NCI-H2171 treated with DMSO at 0.1 percent for 48 hours (cell line): ENCODE data around the gene SPATA12.

Experiments
- DNase-seq: peaks from one replicate; lab custom pipeline; 2025; lab: John Stamatoyannopoulos, UW

Gene SPATA12

DNA sequence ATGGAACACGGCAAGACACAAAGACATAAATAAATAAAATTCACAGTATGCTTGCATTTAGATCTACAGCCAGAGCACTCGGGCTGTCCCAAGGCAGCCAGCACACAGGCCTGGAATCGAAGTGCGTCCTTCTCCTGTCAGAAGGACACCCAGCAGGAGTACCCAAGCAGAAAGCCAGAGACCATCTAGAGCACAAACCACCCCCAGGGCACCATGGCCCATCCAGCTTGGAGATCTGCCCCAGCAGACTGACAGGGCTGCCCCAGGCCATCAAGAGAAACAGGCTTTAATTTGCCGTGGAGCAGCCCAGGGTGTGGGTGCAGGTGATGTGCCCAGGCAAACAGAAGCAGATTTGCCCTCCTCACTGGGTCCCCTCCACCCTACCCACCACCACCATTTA, 7.8 kb upstream of the SPATA12 start:
- no peak for DNase-seq

DNA sequence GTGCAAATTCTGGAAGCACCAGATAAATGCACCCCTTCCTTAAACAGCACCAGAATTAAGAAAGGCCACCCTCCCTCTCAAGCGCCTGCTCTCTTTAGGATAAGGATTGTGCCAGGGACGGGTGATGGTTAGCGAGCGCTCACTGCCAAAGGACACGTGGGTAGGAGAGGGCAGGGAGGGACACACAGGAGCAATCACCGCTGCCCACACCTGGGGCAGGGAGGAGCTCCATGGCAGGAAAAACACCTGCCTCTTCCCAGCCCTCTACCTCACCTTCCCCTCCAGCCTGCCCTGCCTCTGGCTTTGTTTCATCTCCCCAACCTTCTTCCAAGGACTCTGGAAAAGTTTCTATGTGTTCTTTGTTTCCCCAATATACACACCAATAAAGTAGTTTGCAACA, 7.3 kb upstream of the SPATA12 start:
- no peak for DNase-seq

GRCh38 chr3:57057351-57057750, 3.1 kb upstream of the SPATA12 start:
- DNase-seq = no peak

GRCh38 chr3:57059411-57059810, 1.1 kb upstream of the SPATA12 start:
- DNase-seq = no peak

- no peak for DNase-seq
Observed at GRCh38 chr3:57061556-57061955, 1.1 kb downstream of the SPATA12 start.

GRCh38 chr3:57062101-57062631, 1.7 kb downstream of the SPATA12 start:
- no peak for DNase-seq

DNA sequence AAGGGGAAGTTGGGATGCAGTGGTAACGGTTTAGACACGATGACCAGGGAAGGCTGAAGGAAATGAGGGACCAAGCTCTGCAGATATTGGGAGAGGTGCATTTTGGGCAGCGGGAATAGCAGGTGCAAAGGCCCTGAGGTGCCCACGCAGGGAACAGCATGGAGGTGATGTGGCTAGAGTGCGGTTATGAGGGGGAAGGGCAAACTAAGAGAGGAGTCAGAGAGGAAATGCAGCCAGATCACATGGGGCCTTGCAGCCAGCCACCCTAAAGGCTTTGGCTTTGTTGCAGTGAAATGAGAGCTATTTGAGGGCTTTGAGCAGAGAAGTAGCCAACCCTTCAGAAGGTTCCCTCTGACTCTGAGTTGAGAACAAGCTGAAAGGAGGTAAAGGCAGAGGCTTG, 2.6 kb downstream of the SPATA12 start:
- DNase-seq = no peak

DNA sequence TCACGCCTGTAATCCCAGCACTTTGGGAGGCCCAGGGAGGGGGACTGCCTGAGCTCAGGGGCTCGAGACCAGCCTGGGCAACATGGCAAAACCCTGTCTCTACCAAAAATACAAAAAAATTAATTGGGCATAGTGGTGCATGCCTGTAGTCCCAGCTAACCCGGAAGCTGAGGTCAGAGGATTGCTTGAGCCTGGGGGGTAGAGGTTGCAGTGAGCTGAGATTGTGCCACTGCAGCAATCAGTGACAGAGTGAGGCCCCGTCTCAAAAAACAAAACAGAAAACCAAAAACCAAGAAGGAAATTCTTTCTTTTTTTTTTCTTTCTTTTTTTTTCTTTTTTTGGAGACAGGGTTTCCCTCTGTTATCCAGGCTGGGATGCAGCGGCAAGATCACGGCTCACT, 3.5 kb downstream of the SPATA12 start:
- no peak for DNase-seq

- no peak for DNase-seq
Observed at GRCh38 chr3:57064572-57064971, 4.1 kb downstream of the SPATA12 start.

DNA sequence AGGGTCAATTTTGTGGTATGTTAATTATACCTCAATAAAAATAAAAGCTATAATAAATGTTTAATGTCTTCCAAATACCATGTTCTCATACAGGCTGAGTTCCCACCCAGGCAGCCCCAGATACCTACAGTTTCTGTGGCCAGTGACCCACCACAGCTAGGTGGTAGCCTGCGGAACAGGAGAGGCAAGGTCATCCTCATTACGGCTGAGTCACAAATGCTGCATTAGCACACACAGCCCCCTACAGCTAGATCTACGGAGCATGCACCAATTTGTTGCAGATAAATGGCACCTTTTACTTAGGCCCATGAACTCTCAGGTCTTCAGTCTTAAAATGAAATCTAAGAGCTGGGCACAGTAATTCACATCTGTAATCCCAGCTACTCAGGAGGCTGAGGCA, 5.1 kb downstream of the SPATA12 start:
- no peak for DNase-seq

GRCh38 chr3:57066471-57066870, 6.0 kb downstream of the SPATA12 start:
- no peak for DNase-seq

DNA sequence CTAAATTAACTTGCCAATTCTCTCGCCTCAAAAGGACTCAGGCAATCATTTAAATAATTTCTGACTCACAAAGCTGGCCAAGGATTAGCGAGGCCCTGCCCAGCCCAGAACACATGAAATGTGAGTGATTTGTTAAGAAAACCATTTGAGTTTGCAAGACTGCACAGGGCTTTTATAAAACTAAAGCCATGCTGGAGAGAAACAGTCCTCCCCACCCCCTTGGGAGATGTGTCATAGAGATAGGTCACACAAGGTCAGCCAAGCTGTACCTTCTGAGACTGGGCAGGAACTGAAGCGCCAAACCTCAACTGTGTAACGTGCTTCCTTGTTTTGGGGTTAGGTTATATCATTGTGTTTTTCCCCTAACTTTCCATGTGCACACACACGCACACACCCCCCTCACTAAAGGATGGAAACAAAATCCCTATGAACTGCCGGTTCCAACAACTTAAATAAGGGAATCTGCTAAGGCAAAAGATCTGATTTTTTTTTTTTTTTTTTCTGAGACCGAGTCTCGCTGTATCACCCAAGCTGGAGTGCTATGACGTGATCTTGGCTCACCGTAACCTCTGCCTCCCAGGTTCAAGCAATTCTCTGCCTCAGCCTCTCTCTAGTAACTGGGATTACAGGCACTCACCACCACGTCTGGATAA, 8.1 kb downstream of the SPATA12 start:
- no peak for DNase-seq

GRCh38 chr3:57069503-57069902, 9.0 kb downstream of the SPATA12 start:
- DNase-seq = no peak

GRCh38 chr3:57073628-57074027, 13.2 kb downstream of the SPATA12 start:
- DNase-seq = no peak

- DNase-seq = no peak
Observed at GRCh38 chr3:57074135-57074534, 13.7 kb downstream of the SPATA12 start.

DNA sequence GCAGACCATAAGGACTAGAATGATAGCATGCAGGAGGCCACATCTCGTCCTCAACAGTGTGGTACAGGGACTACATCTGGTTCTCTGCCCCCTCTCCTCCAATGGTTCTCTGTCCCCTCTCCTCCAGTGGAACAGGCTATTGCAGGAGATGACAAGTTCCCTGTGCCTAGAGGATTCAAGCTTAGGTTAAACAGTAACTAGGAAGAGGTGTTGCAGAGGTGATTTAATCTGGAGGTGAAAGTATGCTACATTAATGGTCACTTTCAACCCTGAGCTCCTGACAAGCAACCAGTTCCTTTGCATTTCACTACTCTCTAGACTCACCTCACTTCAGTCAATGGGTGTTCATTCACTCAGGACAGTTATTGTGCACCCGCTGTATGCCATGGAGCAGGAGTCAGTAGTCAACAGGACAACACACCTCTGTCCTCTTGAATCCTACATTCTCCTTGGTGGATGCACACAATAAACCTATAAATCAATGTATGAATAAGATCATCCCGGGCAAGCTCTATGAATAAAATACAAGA, 16.0 kb downstream of the SPATA12 start:
- DNase-seq = no peak

GRCh38 chr3:57077630-57078343, 17.3 kb downstream of the SPATA12 start:
- DNase-seq = no peak

DNA sequence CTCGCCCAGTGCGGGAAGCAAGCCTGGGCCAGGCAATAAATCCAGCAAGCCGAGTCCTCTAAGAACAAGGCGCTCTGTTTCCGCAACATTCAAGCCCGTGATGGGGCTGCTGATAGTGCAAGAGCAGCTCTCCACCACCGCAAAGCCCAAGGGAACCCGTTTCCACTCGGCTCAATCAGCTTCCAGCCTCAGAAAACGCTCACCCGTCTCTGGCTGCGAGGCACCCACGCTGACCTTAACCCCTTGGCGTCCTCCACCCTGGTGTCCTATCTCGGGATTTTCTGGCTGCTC, 17.8 kb downstream of the SPATA12 start:
- peak; percentile 38 for DNase-seq

- peak; percentile 2 for DNase-seq
Observed at GRCh38 chr3:57078635-57079473, 18.4 kb downstream of the SPATA12 start.

- DNase-seq = no peak
Observed at GRCh38 chr3:57079474-57079831, 19.0 kb downstream of the SPATA12 start.

DNA sequence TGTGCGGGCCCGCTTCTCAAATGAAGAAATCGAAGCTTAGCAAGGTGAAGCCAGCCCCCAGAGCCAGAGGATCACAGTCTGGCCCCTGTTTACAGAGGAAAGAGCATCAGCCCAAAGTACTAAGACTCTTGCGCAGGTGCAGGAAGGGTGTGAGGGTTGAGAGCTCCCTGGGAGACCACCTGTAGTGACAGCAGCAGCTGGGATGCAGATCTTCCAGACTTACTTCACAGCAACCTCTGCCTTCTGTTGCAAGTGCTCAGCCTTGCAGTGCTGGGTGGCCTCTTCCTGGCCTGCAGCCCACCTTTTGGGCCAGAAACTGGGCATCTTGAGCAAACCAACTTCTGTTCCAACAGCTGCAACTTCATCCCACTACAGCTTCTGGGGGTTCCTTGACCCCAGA, 19.7 kb downstream of the SPATA12 start:
- peak; percentile 77 for DNase-seq

DNA sequence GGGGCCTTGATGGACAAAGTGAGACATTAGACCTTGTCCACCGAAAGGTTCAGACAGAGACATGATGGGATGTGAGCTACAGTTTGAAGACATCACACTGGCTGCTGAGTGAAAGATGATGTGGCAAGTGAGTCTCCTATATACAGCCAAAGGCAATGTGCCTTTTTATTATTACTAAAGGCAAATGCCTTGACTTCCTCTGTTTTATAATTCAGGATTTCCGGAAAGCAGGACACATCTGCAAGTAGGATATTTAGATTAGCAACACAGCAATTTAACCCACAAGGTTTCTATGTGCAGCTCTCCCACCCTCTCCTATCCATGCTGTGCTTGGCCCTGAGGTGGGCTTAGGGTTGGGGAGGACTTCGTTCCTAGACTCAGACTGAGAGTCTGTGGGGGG, 20.7 kb downstream of the SPATA12 start:
- no peak for DNase-seq

GRCh38 chr3:57082481-57082880, 22.0 kb downstream of the SPATA12 start:
- no peak for DNase-seq
